NCI-H146 (cell line): ENCODE results near the gene NOL9.

Experiments used
- DNase-seq: peaks from one replicate; lab custom pipeline; 2025; lab: John Stamatoyannopoulos, UW

The NOL9 gene

DNA sequence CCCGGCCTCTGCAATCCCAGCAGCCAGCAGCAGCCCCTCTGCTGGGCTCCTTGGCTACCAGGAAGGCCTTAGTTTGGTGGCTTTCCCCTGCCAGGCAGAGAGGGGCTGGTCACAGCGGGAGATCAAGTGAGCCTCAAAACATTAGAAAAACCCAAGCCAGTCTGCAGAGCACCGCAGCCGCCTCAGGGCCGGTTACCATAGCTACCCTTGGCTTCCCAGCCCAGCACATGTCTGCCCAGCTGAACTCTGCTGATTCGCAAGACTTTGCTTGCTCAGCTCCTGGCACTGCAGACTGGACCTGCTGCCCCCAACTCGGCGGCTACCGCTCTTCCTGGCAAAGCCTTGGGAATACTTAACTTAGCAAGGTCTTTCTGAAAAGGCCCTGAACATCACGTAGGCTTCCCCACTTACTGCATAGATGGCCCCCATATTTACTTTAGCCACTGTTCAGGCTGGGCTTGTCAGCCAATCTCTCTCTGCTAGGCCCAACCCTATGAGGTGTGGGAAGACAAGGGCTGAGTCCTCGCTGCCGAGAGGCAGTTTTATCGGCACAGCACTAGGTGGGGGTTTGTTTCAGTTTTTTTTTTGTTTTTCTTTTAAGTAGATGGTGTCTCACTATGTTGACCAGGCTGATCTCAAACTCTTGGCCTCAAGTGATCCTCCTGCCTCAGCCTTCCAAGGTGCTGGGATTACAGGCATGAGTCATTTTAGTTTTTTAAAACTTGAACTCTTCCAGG lies 34.2 kb downstream of the NOL9 start:
- DNase-seq = peak; percentile 62

DNA sequence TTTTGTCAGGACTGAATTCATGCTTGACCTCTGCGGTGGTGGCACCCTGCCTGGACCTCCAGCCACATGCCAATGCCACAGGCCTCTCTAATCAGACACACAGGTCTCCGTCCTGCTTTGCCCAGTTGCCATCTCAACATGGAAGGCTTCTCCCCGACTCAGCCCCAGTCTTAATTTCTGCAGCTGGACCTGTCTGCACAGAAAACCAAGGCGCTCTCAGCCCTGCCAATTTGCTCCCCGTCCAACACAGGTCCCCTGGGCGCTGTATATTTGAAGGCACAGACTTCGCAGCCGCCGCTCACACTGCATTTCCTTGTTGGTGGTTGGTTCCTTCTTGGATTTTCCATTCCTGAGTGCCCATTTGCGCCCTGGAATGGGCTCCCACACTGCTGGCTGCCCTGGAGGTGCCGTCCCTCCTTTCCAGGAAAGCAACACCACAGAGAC lies 34.8 kb downstream of the NOL9 start:
- DNase-seq = no peak

DNA sequence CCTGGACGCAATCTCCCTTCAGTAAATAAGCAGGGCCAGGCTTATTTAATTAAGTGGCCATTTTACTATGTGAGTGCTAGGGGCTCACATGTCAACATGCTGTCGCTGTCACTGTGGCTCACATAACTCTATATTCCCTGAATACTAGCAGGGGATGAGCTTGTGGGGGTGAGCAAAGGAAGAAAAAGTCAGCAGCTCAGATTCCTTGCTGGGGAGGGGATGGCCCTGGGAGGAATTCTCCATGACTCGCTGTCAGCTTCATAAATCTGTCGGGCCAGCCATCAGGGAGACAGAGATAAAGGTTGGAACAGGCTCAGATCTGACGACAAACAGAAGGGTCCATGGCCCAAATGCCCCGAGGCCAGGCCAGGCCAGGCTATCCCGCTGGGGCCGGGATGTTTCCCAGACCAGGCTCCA lies 36.9 kb downstream of the NOL9 start:
- no peak for DNase-seq

DNA sequence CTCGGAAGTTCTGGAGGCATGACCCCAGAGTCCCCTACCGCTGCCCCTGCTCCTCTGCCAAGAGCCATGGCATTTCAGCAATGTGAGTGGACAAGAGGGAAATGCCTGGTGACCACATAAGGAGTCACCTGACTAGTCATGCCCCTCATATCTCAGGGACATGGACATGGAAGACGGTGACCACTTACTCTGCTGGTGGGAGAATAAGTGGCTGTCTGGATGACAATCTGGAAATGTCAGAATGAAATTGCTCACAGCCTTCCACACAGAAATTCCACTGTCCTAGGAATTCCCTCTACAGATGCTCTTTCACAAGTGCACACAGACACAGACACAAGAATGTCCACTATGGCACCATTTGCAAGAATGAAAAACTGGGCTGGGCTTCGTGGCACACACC lies 38.5 kb downstream of the NOL9 start:
- no peak for DNase-seq

DNA sequence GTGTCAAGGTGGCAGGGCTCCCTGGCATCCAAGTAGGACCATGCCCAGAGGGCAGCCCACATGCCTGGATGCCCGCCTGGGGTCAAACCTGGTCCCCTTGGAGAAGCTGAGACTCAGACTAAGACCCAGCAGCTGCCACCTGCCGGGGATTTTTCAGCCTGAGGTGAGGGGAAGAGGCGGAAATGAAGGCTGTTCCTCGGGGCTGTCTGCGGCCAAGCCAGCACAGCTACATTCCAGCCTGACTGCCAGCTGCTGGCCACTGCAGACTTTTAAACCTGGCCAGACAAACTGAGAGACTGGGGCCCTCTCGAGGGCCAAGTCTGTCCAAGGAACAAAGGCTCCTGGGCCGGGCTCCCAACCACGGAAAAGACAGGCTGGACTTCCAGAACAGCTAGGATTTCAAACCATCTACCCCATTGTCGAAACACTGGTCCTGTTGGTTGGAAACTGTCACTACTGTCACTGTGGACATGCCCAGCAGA lies 41.0 kb downstream of the NOL9 start:
- no peak for DNase-seq

DNA sequence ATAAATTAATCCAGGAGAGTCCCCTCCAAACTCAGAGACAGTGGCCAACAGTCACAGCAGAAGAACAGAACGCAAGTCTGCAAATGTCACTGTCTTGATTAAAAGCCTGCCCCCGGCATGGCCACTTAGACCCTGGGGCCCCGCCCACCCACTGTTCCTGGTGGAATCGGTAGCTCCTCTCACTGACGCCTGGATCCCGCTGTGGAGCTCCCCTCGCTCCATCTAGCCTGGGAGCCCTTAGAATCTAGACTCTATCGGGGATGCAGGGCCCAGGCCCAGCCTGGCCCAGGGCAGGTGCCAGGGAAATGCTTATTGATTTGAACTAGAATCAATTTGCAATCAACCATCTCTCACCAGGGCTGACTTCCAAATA lies 41.4 kb downstream of the NOL9 start:
- no peak for DNase-seq

DNA sequence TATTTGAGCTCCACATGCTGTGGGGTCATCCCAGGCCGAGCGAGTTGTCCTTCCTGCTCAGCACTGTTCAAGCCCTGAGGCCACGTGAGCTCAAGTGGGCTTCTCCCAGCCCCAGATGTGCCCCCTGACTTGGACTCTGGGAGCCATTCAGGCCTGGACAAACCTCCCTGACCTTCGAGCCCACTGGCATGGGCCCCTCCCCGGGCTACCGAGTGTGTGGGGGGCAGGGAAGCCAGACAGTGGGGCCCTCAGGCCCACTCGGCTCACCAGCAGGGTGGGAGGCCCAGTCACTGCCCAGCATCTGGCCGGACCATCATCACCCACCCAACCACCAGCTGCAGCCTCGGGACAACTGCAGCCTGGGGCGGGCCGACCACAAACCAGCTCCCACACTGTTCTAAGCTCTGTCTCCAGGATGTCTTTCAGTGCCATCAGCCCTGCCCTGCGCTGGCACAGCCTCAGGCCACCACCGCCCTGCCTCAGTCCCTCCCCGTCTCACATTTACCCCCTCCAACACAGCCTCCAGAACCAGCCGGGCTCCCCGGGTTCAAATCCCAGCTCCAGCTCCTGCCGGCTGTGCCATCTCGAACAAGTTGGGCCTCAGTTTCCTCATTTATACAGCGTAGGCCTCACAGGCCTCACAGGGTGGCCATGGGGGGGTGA lies 41.9 kb downstream of the NOL9 start:
- DNase-seq = no peak

DNA sequence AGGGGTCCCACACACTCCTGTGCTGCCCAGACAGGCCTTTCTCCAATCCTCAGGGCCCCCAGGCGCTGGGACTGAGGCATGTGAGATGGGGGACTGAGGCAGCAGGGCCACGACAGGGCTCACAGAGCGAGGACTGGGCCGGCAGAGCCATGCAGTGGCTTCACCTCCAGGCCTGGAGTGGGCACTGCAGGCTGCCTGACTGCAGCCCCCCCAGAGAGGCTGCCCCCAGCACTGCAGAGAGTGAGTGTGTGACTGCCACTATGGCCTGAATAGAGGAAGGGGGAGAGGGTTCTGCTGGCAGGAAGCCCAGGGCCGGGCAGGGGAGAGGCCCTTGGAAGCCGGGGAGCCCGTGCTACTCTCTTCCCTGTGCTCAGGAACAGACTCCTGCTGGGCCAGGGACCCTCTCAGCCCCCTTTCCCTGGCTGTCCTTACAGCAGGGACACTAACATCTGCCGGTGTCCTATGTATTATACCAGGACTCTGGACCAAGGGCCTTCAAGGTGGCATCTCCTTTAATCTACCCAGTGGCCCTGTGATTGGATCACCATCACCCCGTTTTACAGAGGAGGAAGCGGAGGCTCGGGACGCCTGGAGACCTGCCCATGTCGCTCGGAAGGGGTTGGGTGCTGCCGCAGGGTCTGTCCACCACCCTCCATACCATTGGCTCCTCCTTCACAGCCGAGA lies 42.6 kb downstream of the NOL9 start:
- DNase-seq = no peak

DNA sequence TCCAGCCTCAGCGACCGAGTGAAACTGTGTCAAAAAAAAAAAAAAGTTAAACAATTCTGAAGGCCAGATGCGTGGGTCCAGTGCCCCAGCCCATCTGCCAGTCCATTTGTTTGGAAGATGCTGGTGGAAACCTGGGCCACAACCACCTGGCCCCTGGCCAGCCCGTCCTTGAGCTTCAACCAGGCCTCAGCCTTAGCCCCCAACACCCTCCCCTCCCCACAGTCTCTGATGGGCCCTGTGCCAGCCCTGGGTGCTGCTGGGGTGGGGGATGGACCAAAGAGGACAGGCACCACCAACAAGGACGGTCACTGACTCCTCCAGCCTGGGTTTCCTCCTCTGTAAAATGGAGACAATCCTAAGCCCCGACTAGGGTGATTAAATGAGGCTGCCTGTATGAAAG lies 43.3 kb downstream of the NOL9 start:
- DNase-seq = no peak

DNA sequence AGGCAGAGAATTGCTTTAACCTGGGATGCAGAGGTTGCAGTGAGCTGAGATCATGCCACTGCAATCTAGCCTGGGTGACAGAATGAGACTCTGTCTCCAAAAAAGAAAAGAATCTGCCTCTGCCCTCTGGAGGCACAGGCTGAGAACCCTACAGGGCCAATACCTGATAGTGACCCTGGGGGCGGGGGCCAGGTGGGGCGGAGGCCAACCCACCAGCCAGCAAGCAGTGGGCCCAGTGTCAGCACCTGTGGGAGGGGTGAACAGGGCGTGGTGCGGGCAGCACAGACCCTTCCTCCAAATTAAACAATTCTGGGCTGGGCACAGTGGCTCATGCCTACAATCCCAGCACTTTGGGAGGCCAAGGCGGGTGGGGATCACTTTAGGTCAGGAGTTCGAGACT lies 43.8 kb downstream of the NOL9 start:
- no peak for DNase-seq

DNA sequence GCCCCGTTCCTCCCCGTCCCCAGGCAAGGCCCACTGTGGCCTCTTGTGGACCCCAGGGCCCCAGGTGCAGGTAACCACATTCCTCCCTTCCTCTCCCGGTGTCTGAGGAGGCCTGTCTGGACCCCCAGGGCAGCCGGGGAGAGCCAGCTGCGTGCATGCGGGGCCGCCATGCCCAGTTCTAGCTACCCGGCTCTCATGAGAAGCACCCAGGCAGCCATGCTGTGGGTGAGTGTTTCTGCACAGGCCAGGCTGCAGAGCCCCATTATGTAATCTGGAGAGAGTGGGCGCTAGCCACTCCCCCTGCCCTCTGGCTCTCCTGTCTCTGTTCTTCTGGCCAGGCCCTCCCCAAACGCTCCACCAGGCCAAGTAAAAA lies 44.4 kb downstream of the NOL9 start:
- DNase-seq = no peak

DNA sequence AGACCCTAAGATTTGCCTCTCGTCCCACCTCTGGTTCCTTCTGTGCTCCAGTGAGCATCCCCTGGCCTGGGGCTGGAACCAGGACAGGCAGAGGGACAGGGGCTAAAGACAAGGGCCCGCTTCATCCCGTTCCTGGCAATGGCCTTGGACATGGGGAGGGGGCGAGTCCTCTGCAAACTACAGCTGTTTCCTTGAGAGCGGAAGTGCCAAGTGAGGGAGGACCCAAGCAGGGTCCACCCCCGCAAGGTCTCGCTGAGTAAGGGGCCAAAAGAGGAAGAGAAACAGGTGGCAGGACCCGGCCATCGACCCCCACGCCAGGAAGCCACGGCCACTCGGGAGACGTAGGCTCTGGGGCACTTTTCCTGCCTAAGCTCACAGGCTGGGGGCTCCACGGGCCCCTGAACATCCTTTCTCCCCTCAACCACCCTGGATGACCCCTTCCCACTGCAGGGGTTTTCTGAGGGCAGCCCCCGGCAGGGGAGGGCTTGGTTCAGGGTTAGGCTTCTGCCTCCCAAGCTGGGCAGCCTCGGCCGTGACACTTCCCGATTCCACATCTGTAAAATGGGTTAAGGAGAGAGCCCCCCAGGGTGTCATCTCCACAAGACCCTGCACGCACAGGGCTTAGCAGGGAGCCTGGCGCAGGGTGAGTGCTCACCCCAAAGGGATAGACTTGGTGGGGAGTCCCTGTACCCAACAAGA lies 44.9 kb downstream of the NOL9 start:
- DNase-seq = no peak

DNA sequence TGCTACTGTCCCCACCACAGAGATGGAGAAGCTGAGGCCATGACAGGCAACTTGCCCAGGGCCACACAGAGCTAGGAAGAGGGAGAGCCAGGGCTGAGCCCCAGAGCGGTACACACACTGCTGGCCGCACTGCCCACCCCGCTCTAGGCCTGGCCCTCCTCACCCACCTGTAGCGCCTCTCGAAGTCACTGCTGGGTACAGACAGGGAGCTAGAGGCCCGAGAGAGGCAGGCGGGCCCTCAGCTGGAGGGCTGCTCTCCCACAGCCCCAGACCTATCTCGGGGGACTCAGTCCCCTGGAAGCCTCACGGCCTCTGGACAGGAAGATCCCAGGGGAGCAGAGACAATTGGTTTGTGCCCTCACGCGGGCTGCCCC lies 45.5 kb downstream of the NOL9 start:
- DNase-seq = no peak

DNA sequence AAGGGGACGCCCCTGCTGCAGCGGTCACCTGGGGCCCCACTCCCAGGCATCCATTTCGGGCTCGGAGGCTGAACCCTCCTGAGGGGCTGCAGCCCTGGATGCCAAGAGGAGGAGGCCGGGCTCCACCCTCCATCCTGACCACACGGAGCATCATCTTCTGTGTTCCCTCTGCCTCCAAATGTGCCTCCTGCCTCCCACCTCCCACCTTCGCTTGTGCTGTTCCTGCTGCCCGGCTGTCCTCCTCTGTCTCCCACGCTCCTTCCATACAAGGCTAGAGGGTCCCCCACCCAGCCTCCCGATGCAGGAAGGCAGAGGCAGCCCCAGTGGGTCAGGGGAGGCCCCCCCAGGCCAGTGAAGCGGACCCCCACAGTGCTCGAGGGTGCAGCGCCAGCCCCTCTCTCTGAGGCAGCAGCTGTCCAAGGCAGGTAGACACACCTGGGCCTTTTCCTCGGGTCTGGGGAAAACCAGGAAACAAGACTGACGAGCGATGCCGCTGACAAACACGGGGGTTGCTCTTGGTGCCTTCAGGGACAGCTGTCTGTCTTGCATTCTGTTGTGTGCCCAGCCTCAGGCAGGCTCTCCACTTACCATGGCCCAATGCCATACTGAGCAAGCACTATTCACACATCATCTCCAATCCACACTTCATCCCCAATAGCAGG lies 46.0 kb downstream of the NOL9 start:
- DNase-seq = no peak

DNA sequence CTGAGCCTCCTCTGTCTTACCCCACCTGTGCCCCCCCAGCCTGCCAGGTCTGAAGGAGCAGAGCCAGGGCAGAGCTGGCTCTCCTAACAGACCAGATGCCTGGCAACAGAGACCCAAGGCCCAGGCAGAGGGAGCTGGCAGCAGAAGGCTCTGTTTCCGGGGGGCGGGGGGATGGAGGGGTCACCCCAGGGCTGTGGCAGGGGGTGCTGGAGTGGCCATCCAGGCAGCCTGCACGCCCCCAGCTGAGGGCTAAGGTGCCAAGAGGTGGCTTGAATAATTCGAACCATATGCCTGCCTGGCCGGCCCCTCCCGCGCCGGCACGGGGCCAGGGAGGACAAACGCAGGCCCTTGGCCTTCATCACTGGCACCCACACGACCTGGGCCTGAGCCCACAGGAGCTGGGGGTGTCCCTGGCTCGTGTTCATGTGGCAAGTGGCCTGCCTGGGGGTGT lies 46.8 kb downstream of the NOL9 start:
- no peak for DNase-seq

DNA sequence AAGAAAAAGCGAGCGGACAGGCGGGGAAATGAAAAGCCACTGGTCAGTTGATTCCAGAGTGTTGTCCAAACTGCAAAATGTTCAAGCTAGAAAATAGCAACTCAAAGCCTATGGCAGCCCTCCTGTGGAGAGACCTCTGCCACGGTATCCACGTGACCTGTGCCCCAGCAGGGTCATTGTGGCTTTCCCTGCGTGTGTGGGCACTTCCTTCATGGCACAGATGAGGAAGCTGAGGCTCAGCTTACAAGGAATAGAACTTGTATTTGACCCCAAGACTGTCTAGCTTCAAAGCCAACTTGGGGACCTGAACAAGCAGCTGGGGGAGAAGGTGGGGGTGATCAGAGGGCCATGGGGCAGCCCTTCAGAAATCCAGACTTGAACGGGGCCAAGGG lies 47.3 kb downstream of the NOL9 start:
- DNase-seq = no peak

DNA sequence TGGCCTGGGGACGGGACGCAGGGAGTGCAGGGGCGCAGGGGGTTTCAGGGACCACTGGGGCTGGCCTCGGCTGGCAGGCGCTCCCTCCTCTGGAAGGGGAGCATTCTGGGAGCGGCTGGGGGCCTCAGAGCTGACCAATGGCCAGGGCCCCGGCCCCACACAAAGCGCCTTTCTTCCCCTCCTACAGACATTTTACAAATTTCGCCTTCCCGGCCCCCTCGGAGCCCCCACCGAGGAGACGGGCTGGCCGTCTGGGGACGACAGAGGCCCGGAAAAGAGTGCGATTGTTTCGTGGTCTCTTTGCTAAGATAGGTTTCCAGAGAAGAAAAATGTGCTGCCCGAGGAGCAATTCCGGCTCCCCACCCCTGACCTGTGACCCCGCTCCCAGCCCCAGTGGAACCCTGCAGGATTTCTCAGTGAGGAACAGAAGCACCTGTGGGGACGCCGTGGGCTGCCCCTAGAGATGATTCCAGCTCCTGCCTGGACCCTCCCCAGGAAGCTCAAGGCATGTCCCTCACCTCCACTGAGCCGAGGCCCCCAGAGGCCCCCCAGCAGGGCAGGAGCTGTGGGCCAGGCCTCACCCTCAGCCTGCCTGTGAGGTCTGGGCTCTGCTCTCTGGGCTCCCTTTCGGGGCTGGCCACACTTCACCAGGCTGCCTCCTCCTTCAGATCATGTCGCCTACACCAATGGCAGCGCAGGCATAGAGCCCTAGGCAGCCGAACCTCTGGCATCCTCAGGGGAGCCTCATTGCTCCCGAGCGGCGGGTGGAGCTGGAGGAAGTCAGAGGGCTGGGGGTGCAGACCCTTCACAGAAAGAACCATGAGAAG lies 47.9 kb downstream of the NOL9 start:
- DNase-seq = no peak

DNA sequence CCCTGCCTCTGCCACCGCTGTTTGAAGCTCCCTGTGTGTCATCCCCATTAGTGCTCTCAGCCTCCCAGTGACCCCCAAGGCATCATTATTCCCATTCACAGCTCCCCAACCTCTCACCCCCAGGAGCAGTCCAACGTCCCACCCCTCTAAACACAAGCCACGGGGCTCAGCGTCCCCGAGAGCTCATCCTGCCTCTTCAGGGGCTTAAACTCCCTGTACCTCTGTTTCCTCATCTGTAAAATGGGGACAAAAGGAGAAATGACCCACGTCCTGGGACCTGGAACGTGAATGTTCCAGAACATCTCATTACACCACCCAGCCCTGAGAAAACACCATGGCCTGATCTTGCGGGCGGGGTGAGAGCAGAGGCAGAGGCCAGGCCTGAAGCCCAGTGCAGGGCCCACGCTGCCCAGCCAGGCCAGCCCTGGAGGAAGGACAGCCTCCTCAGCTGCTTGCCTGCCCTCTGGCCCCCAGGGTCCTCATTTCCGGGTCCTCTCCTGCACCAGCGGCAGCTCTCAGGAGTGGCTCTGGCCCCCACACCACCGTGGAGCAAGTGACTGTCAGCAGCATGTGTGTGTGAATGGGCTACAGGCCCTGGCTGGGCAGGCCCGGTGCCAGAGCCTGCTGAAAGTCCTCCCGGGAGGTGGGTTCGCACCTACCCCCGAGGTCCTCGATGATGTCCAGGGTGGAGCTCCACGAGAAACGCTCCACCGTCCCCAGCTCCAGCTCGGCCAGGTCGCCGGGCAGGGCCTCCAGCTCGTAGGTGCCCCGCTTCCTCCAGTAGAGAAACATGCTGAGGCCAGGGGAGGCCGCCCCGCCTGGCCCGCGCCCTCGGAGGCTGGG lies 48.7 kb downstream of the NOL9 start:
- no peak for DNase-seq

DNA sequence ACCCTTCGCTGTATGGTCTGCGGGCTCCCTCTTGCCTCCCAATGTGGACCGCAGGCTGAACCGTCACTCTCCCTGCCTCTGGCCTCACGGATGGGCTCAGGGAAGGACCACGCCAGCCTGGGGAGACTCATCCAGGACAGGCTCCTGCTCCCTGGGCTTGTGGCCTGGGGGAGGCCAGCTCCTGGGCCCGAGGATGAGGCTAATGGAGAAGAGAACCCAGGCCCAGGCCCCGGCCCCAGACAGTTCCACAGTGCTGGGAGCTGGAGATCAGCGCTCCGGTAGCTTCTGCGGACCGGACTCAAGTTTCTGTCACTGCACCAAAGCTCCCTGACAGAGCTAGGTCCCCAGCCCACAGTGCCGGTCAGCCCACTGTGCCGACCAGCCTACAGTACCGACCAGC lies 49.4 kb downstream of the NOL9 start:
- DNase-seq = no peak

DNA sequence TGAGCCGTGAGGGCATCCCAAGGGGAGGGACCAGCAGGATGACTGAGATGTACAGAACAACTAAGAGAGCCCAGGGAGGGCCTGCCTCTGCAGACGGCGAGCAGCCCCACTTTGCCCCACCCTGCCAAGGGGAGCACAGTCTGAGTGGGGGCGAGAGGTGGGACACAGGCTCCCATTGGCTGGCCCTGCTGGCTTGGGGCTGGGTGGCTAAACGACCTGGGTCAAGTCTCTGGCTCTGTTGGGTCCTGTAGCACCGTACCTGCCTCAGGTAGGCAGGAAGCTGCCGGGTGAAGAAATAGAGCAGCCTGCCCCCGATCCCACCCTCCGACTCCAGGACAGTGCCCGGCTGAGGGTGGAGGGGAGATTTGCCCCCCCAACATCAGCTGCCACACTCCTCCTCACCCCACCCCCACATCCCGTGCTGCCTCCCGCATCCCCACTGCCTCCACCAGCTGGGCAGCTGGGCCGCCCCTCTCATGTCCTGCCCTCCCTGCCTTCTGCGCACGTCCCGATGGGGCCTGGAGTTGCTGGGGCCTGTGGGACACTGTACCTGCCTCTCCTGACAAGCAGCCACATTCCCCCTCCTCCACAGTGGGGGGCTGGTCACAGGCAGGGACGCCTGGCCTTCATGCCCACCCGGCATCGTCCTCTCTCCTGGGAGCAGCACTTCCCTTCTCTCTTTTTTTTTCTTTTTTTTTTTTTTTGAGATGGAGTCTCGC lies 50.3 kb downstream of the NOL9 start:
- no peak for DNase-seq
